Ectodermal cell (in vitro differentiated cells): Measurements from ENCODE around the gene CCDC83.

Experiments
- H3K27ac ChIP-seq: 2 replicates; pipeline ENCODE4 v1.7.0; 2013; ENCODE audit warnings: mild to moderate bottlenecking, low read depth, low read length; ENCODE audit not compliant: insufficient read depth, poor library complexity, severe bottlenecking
- H3K27me3 ChIP-seq: 2 replicates; pipeline ENCODE4 v1.7.0; 2013; ENCODE audit warnings: mild to moderate bottlenecking, low read length; ENCODE audit not compliant: insufficient read depth, control insufficient read depth, poor library complexity, severe bottlenecking
- H3K36me3 ChIP-seq: one replicate; pipeline ENCODE4 v1.7.0; 2013; ENCODE audit warnings: low read length; ENCODE audit not compliant: control insufficient read depth, insufficient read depth
- H3K4me1 ChIP-seq: one replicate; pipeline ENCODE4 v1.7.0; 2013; ENCODE audit warnings: low read length; ENCODE audit not compliant: control insufficient read depth, insufficient read depth
- H3K4me3 ChIP-seq: 2 replicates; pipeline ENCODE4 v1.7.0; 2013; ENCODE audit warnings: low read depth, low read length, control low read depth; ENCODE audit not compliant: insufficient read depth
- H3K9me3 ChIP-seq: 2 replicates; pipeline ENCODE4 v1.7.0; 2013; ENCODE audit warnings: mild to moderate bottlenecking, low read length, moderate library complexity; ENCODE audit not compliant: control insufficient read depth
- WGBS, 2 experiments: methylation state at CpG; one replicate each; pipeline ENCODE4 v1.1.7; 2013; ENCODE audit warnings: missing lambda C conversion rate in 2 of 2; 5-methylcytosine and 5-hydroxymethylcytosine counted together

CCDC83 gene

GRCh38 chr11:85935751-85936150 lies 80.6 kb downstream of the CCDC83 start:
- no peaks in the 10 kb centered on the region for H3K9me3 ChIP-seq
- H3K4me1 ChIP-seq, result no peaks in the 10 kb centered on the region

GRCh38 chr11:85937835-85938234 lies 82.7 kb downstream of the CCDC83 start:
- Histone ChIP-seq H3K4me1 (no peaks in the 10 kb centered on the region), H3K4me3 (no peak overlapping the region)
- 94 to 97% methylated on average over 1 of the region's 1 CpG for WGBS, 2 experiments

More at GRCh38 chr11:85935751-85936150, 80.6 kb downstream of the CCDC83 start:
- H3K27me3 ChIP-seq, result no peaks in the 10 kb centered on the region
- WGBS, 2 experiments, result 92 to 95% methylated on average over 10 of the region's 10 CpGs
- H3K4me3 ChIP-seq, result no peak overlapping the region
- H3K36me3 ChIP-seq, result no peaks in the 10 kb centered on the region
- H3K27ac ChIP-seq, result no peak overlapping the region

GRCh38 chr11:85939099-85940015 lies 84.2 kb downstream of the CCDC83 start:
- Histone ChIP-seq H3K9me3 (no peaks in the 10 kb centered on the region), H3K27me3 (no peaks in the 10 kb centered on the region), H3K4me1 (no peaks in the 10 kb centered on the region), H3K36me3 (no peaks in the 10 kb centered on the region), H3K27ac (no peak overlapping the region), H3K4me3 (no peak overlapping the region)
- 92 to 94% methylated on average over 2 of the region's 4 CpGs for WGBS, 2 experiments

More at GRCh38 chr11:85937835-85938234, 82.7 kb downstream of the CCDC83 start:
- Histone ChIP-seq H3K9me3 (no peaks in the 10 kb centered on the region), H3K36me3 (no peaks in the 10 kb centered on the region), H3K27me3 (no peaks in the 10 kb centered on the region), H3K27ac (no peak overlapping the region)

- Histone ChIP-seq H3K36me3 (no peaks in the 10 kb centered on the region), H3K4me3 (no peak overlapping the region), H3K9me3 (no peaks in the 10 kb centered on the region), H3K27ac (no peak overlapping the region), H3K27me3 (no peaks in the 10 kb centered on the region), H3K4me1 (no peaks in the 10 kb centered on the region)
- WGBS, 2 experiments, result 78 to 81% methylated on average over 5 to 6 of the region's 6 CpGs
Observed at GRCh38 chr11:85941380-85941973, 86.3 kb downstream of the CCDC83 start.

- H3K27ac ChIP-seq, result no peak overlapping the region
- H3K9me3 ChIP-seq, result no peaks in the 10 kb centered on the region
- no peak overlapping the region for H3K4me3 ChIP-seq
- no peaks in the 10 kb centered on the region for H3K36me3 ChIP-seq
- WGBS, 2 experiments, result 95 to 100% methylated on average over 1 to 2 of the region's 2 CpGs
- H3K27me3 ChIP-seq, result no peaks in the 10 kb centered on the region
- no peaks in the 10 kb centered on the region for H3K4me1 ChIP-seq
Observed at GRCh38 chr11:85945296-85945695, 90.1 kb downstream of the CCDC83 start.

- H3K27me3 ChIP-seq, result no peaks in the 10 kb centered on the region
- no peak overlapping the region for H3K27ac ChIP-seq
- H3K9me3 ChIP-seq, result no peaks in the 10 kb centered on the region
- H3K4me1 ChIP-seq, result no peaks in the 10 kb centered on the region
- no peak overlapping the region for H3K4me3 ChIP-seq
- no peaks in the 10 kb centered on the region for H3K36me3 ChIP-seq
Observed at GRCh38 chr11:85945788-85946187, 90.6 kb downstream of the CCDC83 start.

GRCh38 chr11:85946221-85946620 lies 91.0 kb downstream of the CCDC83 start:
- Histone ChIP-seq H3K27ac (no peak overlapping the region), H3K4me1 (no peaks in the 10 kb centered on the region), H3K36me3 (no peaks in the 10 kb centered on the region), H3K27me3 (no peaks in the 10 kb centered on the region), H3K4me3 (no peak overlapping the region), H3K9me3 (no peaks in the 10 kb centered on the region)

GRCh38 chr11:85947431-85948272 lies 92.5 kb downstream of the CCDC83 start:
- no peaks in the 10 kb centered on the region for H3K4me1 ChIP-seq
- H3K27ac ChIP-seq, result no peak overlapping the region
- 80 to 86% methylated on average over 4 of the region's 5 CpGs for WGBS, 2 experiments
- H3K27me3 ChIP-seq, result no peaks in the 10 kb centered on the region
- H3K4me3 ChIP-seq, result no peak overlapping the region
- H3K36me3 ChIP-seq, result no peaks in the 10 kb centered on the region
- no peaks in the 10 kb centered on the region for H3K9me3 ChIP-seq

- 93 to 96% methylated on average over 2 of the region's 2 CpGs for WGBS, 2 experiments
- no peaks in the 10 kb centered on the region for H3K36me3 ChIP-seq
Observed at GRCh38 chr11:85948884-85949283, 93.7 kb downstream of the CCDC83 start.

GRCh38 chr11:85949798-85950197 lies 94.6 kb downstream of the CCDC83 start:
- WGBS, 2 experiments, result 81 to 90% methylated on average over 1 of the region's 1 CpG
- H3K4me1 ChIP-seq, result no peaks in the 10 kb centered on the region
- no peaks in the 10 kb centered on the region for H3K9me3 ChIP-seq
- H3K36me3 ChIP-seq, result no peaks in the 10 kb centered on the region
- H3K27me3 ChIP-seq, result no peaks in the 10 kb centered on the region
- H3K27ac ChIP-seq, result no peak overlapping the region
- H3K4me3 ChIP-seq, result no peak overlapping the region

More at GRCh38 chr11:85948884-85949283, 93.7 kb downstream of the CCDC83 start:
- H3K9me3 ChIP-seq, result no peaks in the 10 kb centered on the region
- no peak overlapping the region for H3K4me3 ChIP-seq
- no peaks in the 10 kb centered on the region for H3K27me3 ChIP-seq
- H3K4me1 ChIP-seq, result no peaks in the 10 kb centered on the region
- H3K27ac ChIP-seq, result no peak overlapping the region
